H4 (cell line): ENCODE measurements around the gene ZNF121. TPM values are rescaled to one million over a fixed set of nuclear protein-coding genes. Genes with fewer than 3 reads are reported as not detected.
"Not testable (repeated sequence)": the region's sequence is repeated elsewhere in the genome, so short reads cannot be mapped to it uniquely, and the experiment has no call there.

Experiments
- DNase-seq: peaks from one replicate; pipeline ENCODE4 v3.0.0-alpha.2; 2015; ENCODE audit warnings: low spot score
- total RNA-seq: library from RNA; depleted of rRNA; stranded (reverse); fragments of >200 nt; shearing (Covaris generic); gene quantifications from 2 replicates; pipeline ENCODE4 v1.2.3, GENCODE V29; 2014; rRNA removed

Gene ZNF121
- total RNA-seq = 22.6 and 24.6 TPM in 2 replicates

DNA sequence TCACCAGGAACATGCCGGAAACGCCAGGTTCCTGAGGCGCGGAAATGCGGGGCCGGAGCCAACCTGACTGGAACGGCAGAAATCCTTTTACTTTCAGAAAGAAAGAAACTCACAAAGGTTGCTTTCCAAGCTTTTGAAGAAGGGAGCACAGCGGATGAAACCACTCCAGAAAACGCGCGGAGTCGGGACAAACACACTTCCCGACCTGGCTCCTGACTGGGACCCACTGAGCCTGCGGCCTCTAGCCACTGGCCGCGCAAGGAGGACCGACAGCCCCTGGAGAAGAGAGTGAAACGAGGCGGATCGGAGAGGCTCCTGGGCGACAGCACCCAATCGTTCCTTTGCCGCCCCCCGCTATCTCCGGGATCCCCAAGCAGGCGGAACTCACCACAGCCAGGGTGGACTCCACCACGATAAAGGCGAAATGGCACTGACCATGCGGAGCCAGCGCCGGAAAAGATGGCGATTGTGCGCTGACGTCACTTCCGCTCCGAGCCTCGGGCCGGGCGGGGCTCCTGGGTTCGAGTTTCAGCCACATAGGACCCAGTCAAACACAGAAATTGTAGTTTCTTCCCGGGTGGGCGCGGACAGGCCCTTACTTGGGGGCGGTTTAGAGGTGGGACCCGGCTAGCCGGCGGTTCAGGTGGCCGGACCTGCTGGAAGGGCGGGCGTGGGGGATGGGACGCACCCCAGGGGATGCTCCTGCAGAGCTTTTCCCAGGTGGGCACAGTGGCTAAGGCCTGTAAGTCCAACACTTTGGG lies at the start of gene ZNF121:
ZNF121 (minus strand) TSS at position 432 of the 761 bp plus-strand sequence. CDS start 16,407 bp downstream, outside the sequence.
- peak; percentile 76 for DNase-seq

DNA sequence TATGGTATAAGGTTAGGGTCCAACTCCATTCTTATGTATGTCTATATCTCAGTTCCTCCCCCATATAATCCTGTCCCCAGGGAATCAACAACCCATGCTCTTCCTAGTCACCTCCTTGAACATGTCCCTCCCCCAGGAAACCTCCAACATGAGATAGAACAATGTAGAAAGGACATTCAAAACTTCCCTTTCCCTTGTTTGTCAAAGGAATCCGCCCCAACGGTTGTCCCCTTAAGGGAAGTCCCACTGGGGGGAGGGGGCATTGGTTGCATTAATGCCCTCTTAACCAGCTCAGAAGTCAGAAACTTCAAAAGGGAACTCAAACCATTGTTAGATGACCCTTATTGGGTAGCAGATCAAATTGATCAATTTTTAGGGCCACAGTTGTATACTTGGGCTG lies 43.6 kb upstream of the ZNF121 start:
- no peak for DNase-seq

DNA sequence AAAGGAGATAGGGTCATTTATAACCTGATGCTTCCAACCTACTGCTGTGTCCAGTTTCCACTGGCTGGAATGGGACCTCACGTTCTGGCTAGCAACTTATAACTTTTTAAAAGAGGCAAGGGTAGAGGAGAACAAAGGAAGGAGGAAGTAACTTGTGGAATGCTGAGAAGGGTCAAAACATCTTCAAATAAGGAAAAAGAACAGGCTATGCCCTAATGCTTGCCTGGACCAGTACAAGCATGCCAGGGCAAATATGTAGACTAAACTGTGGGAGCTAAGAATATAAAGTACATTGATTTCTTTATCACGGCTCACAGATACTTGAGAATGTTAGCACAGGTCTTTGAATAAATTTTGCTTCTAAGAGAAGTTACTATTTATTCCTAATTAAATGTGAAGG lies 38.2 kb upstream of the ZNF121 start:
- no peak for DNase-seq

DNA sequence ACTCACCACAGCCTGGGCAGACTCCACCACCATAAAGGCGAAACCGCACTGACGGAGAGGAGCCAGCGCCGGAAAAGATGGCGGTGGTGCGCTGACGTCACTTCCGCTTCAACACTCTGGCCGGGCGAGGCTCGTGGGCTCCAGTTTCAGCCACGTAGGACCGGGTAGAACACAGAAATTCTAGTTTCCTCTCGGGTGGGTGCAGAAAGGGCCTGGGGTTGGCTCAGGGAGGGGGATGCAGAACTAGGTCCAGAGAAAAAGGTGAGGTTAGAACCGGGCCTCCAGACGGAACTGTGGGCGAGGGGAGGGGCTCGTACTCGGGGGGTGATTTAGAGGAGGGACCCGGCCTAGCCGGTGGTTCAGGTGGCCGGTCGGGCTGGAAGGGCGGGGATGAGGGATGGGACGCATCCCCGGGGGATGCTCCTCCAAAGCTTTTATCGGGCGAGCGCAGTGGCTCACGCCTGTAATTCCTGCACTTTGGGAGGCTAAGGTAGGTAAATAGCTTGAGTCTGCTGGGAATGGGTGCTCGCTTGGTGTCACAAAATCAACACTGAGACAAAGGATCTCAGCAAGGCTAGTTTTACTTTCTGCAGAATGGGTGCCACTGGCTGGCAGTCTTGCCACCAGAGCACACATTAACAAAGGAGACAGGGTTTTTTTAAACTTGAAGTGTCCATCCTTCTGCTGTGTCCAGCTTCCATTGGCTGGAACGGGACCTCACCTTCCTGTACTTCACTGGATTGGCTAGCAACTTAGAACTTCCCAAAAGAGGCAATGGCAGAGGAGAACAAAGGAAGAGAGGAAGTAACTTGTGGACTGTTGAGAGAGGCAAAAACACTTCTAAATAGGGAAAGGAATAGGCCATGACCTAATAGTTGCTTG lies 37.1 kb upstream of the ZNF121 start, which contains the start of gene ZNF561:
ZNF561 (minus strand) TSS at position 77 of the 882 bp plus-strand sequence. CDS start 1,776 bp downstream, outside the sequence.
- DNase-seq = peak; percentile 85

DNA sequence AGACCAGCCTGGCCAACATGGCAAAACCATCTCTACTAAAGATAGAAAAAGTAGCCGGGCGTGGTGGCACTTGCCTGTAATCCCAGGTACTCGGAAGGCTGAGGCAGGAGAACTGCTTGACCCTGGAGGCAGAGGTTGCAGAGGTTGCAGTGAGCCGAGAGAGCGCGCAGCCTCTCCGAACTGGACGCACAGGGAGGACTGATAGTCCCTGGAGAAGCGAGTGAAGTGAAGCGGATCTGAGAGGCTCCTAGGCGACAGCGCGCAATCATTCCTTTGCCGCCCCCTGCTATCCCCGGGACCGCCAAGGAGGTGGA lies 36.5 kb upstream of the ZNF121 start:
- DNase-seq = no peak

DNA sequence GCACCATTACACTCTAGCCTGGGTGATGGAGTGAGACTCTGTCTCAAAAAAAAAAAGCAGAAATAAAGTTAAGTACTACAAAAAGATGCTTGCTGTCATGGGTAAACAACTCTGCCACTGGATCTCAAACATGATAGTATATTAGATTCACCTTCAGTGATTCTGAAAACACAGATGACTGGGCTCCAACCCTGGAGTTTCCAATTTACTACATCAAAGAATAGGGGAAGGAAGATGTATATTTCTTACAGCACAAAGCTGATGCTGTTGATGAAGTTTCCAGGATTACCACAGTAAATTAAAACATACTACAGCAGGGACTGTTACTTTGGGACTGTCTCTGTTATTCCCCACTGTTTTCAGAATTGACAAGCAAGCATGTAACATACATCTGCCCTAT lies 31.5 kb upstream of the ZNF121 start:
- no peak for DNase-seq

DNA sequence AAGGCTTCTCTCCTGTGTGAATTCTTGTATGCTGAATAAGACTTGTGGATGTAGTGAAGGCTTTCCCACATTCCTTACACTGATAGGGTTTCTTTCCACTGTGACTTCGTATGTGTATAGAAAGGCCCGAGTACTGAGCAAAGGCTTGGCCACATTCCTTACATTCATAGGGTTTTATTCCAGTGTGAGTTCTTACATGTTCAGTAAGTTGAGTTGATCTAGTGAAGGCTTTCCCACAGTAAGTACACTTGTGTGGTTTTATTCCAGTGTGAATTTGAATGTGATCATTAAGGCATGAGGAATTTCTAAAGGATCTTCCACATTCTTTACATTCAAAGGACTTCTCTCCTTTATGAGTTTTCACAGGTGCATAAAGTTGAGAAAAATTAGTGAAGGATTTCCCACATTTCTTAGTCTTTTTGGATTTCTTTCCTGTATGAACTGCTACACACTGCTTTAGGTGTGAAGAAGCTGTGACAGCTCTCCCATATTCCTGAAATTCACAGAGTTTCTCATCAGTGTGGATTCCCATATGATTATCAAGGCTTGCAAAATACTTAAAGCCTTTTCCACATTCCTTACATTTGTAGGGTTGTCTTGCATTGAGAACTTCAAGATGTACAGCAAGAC lies 26.3 kb upstream of the ZNF121 start:
- DNase-seq = no peak

DNA sequence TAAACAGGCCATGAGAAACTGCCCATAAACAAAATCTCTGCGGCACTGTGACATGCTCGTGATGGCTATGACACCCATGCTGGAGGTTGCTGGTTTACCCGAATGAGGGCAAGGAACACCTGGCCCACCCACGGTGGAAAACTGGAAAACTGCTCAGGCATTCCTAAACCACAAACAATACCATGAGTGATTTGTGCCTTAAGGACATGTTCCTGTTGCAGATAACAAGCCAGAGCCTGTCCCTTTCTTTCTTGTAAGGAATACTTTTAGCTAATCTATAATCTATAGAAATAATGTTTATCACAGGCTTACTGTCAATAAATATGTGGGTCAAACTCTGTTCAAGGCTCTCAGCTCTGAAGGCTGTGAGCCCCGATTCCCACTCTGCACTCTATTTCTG lies 24.6 kb upstream of the ZNF121 start:
- DNase-seq = no peak

DNA sequence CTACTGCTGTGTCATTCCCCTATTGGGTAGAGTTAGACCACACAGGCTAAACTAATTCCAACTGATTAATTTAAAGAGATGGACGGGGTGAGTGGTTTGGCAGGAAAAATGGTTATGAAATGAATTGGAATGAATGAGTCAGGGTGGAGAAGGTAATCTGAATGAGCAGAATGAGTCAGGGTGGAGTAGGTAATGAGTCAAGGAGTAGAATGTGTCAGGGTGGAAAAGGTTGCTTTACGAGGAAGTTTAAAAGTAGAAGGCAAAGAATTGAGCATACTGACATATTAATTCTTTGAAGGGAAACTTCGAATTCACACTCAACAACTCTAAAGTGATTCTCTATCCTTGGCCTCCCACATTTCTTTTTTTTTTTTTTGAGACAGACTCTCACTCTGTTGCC lies 12.7 kb upstream of the ZNF121 start:
- peak; percentile 12 for DNase-seq

DNA sequence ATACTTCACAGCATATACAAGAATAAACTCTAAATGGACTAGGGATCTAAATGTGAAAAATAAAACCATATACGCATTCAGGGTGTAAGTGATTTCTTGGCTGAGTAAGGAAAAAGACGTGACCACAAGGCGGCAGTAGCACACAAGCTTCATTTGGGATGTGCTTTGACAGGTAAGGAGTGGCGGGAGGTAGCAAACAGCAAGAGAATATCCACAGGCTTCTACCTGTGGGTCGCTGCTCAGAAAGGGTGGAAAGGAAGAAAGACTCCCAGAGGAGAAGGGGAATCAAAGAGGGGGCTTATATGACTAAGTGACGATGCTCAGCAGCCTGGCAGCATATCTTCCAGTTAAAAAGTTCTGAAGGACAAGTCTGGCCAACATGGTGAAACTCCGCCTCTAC lies 2.5 kb upstream of the ZNF121 start:
- peak; percentile 44 for DNase-seq

DNA sequence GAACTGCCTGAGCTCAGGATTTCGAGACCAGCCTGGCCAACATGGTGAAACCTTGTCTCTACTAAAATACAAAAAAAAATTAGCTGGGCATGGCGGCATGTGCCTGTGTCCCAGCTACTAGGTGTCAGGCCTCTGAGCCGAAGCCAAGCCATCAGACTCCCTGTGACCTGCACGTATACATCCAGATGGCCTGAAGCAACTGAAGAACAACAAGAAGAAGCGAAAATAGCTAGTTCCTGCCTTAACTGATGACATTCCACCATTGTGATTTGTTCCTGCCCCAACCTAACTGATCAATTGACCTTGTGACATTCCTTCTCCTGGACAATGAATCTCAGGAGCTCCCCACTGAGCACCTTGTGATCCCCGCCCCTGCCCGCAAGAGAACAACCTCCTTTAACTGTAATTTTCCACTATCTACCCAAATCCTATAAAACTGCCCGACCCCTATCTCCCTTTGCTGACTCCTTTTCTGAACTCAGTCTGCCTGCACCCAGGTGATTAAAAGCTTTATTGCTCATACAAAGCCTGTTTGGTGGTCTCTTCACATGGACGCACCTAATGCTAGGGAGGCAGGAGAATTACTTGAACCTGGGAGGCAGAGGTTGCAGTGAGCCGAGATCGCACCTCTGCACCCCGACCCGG lies 2.1 kb downstream of the ZNF121 start:
- DNase-seq = not testable (repeated sequence)

DNA sequence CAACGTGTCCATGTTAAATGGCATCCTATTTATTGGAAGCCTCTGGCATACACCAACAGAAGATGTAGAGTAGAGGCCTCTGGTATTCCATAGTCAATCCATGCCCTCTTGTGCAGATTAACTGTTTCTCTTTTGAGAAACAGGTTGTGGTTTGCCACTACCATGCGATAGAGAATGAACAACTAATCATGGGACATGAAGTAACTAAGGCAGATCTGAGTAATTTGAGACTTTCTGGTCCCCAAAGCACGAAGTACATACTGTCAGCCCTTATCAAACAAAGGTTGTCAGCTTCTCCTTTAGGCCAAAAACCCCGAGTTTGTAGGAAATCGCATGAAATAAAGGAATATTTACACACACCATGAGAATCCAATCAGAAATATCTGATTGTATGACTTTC lies 3.6 kb downstream of the ZNF121 start:
- no peak for DNase-seq

DNA sequence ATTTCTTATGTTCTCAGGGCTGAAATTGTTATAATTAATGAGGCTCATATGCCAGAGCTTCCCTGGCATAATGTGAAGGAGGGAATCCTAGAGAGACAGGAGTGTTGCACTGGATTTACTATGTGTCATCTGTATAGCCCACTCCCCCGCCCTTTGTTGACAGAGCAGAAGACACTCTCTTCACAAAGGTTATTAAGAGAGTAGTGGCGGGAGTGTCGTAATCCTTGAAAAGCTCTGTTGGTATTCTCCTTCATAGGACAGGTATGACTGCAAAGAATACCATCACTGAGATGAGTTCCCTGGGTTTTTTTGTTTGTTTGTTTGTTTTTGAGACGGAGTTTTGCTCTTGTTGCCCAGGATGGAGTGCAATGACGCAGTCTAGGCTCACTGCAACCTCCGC lies 14.0 kb downstream of the ZNF121 start:
- DNase-seq = no peak

DNA sequence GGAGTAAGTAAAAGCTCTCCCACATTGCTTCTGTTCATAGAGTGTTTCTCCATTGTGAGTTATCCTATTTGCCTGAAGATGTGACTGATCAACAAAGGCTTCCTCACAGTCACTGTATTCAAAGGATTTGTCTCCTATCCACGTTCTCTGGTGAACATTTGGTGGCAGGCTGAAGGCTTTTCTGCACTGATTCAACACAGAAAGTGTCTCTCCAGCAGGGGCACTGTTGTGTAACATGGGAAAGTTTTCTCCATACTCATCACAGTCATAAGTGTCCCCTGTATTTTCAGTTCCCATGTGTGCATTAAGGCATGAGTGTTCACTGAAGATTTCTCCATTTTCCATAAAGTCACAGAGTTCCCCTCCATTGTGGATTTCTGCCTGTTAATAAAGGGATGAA lies 17.6 kb downstream of the ZNF121 start:
- DNase-seq = no peak

DNA sequence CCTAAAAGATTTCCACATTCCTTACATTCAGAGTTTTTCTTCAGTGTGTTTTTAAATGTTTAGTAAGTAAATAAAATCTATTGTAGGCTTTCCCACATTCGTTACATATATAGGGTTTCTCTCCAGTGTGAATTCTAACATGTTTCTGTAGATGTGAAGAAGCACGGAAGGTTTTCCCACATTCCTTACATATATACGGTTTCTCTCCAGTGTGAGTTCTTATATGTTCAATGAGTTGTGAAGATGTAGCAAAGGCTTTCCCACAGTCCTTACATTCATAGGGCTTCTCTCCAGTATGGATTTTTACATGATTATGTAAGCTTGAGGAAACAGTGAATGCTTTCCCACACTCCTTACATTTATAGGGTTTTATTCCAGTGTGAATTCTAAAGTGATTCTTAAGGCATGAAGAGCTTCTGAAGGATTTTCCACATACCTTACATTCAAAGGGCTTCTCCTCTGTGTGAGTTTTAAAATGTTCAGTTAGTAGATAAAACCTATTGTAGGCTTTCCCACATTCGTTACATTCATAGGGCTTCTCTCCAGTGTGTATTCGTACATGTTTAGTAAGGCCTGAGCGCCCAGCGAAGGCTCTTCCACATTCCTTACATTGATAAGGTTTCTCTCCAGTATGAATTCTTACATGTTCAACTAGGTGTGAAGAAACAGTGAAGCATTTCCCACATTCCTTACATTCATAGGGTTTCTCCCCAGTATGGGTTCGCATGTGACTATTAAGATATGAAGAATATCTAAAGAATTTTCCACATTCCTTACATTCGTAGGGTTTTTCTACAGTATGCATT lies 18.2 kb downstream of the ZNF121 start:
- DNase-seq = peak; percentile 29

DNA sequence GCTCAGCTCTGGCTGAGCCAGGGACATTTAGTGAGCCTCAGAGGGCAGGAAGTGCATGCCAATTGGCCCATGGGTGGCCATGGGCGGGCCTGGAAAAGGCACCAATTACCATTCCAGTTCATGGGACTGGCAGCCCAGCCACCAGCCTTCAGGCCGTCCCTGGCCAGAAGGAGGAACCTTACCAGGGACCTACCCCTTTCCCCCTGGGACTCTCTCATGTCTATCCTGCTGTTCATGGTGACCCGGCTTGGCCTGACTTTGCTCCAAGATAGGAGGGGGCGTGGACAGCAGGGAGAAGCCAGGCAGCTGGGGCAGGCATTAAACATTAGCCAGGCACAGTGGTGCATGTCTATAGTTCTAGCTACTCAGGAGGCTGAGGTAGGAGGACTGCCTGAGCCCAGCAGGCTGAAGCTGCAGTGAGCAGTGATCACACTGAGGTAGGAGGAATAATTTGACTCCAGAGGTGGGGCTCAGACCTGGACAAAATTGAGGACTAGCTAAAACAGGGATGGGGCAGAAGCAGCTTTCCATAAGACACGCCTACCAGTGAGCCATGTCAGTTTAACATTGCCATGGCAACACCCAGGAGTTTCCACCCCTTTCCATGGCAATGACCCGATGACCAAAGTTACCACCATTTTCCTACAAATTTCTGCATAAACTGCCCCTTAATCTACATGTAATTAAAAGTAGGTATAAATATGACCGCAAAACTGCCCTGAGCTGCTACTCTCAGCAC lies 31.6 kb downstream of the ZNF121 start:
- DNase-seq = no peak

DNA sequence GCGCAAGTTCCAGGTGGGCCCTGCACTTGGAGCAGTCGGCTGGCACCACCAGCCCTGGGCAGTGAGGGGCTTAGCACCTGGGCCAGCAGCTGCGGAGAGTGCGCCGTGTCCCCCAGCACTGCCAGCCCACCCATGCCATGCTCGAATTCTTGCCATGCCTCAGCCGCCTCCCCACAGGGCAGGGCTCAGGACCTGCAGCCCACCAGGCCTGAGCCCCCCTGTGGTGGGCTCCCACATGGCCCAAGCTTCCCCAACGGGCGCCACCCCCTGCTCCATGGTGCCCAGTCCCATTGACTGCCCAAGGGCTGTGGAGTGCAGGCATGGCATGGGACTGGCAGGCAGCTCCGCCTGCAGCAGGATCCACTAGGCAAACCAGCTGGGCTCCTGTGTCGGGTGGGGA lies 36.4 kb downstream of the ZNF121 start:
- no peak for DNase-seq

DNA sequence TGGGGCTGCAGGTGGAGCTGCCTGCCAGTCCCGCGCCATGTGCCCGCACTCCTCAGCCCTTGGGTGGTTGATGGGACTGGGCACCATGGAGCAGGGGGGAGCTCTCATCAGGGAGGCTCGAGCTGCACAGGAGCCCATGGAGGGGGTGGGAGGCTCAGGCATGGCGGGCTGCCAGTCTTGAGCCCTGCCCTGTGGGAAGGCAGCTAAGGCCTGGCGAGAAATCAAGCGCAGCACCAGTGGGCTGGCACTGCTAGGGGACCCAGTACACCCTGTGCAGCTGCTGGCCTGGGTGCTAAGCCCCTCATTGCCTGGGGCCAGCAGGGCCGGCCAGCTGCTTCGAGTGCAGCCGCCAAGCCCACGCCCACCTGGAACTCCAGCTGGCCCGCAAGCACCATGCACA lies 43.0 kb downstream of the ZNF121 start:
- DNase-seq = not testable (repeated sequence)

DNA sequence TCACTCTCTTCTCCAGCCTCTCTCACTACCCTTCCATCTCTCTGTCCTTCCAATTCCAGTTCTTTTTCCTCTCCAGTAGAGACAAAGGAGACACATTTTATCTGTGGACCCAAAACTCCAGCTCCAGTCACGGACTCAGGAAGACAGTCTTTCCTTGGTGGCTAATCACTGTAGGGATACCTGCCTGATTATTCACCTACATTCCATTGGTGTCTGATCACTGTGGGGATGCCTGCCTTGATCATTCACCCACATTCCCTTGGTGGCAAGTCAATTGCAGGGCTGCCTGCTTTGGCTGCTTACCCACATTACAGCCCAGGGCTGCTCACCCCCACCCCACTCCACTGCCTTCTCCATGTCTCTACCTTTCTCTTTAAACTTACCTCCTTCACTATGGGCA lies 44.4 kb downstream of the ZNF121 start:
- DNase-seq = not testable (repeated sequence)

DNA sequence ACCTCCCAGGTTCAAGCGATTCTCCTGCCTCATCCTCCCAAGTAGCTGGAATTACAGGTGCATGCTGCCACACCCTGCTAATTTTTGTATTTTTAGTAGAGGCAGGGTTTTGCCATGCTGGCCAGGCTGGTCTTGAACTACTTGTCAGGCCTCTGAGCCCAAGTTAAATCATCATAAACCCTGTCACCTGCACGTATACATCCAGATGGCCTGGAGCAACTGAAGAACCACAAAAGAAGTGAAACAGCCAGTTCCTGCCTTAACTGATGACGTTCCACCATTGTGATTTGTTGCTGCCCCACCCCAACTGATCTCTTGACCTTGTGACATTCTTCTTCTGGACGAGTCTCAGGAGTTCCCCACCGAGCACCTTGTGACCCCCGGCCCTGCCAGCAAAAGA lies 45.1 kb downstream of the ZNF121 start:
- not testable (repeated sequence) for DNase-seq
